Measurements from ENCODE around the gene TEX2.

The TEX2 gene

GRCh38 chr17:64115043-64115698 lies 147.9 kb downstream of the TEX2 start:
- Histone ChIP-seq H3K27ac (ENCODE audit: low read length) (no peak overlapping the region), H3K4me1 (ENCODE audit: control insufficient read depth in 1 of 2, insufficient read depth in 2 of 2, low read length in 2 of 2) (peaks cover 9 to 10% of the 10 kb centered on the region in 2 donors), H3K4me3 (ENCODE audit: low read depth in 1 of 2, low read length in 2 of 2) (no peak overlapping the region)

GRCh38 chr17:64113006-64113405 lies 150.1 kb downstream of the TEX2 start:
- H3K4me1 ChIP-seq (ENCODE audit: control insufficient read depth in 1 of 2, insufficient read depth in 2 of 2, low read length in 2 of 2), result peaks cover 0 to 4% of the 10 kb centered on the region in 2 donors
- H3K9me3 ChIP-seq (ENCODE audit: control insufficient read depth in 1 of 2, low read length in 2 of 2), result no peaks in the 10 kb centered on the region
- no peak overlapping the region for H3K4me3 ChIP-seq (ENCODE audit: low read depth in 1 of 2, low read length in 2 of 2)
- H3K27me3 ChIP-seq (ENCODE audit: low read depth, low read length), result no peaks in the 10 kb centered on the region
- no peak overlapping the region for H3K27ac ChIP-seq (ENCODE audit: low read length)
- no peaks in the 10 kb centered on the region for H3K36me3 ChIP-seq (ENCODE audit: control insufficient read depth in 1 of 2, insufficient read depth in 2 of 2, low read length in 2 of 2)

More at GRCh38 chr17:64115043-64115698, 147.9 kb downstream of the TEX2 start:
- Histone ChIP-seq H3K27me3 (ENCODE audit: low read depth, low read length) (no peaks in the 10 kb centered on the region), H3K36me3 (ENCODE audit: control insufficient read depth in 1 of 2, insufficient read depth in 2 of 2, low read length in 2 of 2) (no peaks in the 10 kb centered on the region), H3K9me3 (ENCODE audit: control insufficient read depth in 1 of 2, low read length in 2 of 2) (no peaks in the 10 kb centered on the region)

DNA sequence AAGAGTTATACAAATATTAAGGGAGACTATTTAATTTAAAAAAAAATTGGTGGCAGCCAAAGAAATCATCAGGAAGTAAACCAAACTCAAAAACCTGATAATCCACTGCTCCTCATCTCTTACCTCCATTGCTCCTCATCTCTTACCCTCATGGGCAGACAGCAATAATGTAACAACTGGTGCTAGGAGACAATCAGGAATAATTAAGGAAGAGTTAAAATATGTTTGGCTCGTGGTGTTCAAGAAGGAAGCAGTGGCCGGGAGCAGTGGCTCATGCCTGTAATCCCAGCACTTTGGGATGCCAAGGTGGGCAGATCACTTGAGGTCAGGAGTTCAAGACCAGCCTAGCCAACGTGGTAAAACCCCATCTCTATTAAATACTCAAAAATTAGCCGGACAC lies 151.2 kb downstream of the TEX2 start:
- no peaks in the 10 kb centered on the region for H3K36me3 ChIP-seq (ENCODE audit: control insufficient read depth in 1 of 2, insufficient read depth in 2 of 2, low read length in 2 of 2)
- H3K4me3 ChIP-seq (ENCODE audit: low read depth in 1 of 2, low read length in 2 of 2), result no peak overlapping the region
- H3K27ac ChIP-seq (ENCODE audit: low read length), result no peak overlapping the region
- no peaks in the 10 kb centered on the region for H3K4me1 ChIP-seq (ENCODE audit: control insufficient read depth in 1 of 2, insufficient read depth in 2 of 2, low read length in 2 of 2)
- no peaks in the 10 kb centered on the region for H3K27me3 ChIP-seq (ENCODE audit: low read depth, low read length)
- H3K9me3 ChIP-seq (ENCODE audit: control insufficient read depth in 1 of 2, low read length in 2 of 2), result no peaks in the 10 kb centered on the region

DNA sequence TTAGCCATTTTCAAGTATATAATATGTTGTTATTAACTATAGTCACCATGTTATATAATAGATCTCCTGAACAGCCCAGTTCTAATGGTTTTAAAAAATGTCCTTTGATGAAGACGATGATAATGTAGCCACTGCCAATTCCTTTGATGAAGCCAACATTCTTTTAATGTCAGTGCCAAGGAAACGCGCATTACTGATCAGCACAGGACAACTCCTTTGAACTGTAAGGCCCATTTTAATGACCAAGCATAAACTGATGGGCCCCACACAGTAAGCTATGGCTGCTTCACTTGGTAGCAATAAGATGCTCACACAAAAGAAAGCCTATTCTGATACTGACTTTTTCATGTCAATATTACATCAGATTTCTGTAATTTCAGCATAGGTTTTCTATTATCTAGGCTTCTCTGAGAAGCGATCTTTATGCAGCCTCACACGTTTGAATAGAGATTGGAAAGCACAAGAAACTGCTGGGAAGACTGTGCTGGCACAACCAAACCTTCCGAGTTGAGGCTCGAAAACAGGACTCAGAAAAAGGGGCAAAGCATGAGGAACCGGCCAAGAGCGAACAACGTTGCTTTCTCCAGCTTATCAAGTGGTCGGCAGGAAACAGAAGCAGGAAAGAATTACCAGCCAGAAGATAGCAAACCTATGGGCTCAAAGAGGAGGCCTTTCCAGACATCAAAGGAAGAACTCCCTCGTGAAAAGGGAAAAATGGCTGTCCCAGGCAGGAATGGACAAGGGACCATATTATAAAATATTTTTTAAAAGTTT lies 152.5 kb downstream of the TEX2 start:
- Histone ChIP-seq H3K36me3 (ENCODE audit: control insufficient read depth in 1 of 2, insufficient read depth in 2 of 2, low read length in 2 of 2) (no peaks in the 10 kb centered on the region), H3K4me1 (ENCODE audit: control insufficient read depth in 1 of 2, insufficient read depth in 2 of 2, low read length in 2 of 2) (no peaks in the 10 kb centered on the region), H3K27me3 (ENCODE audit: low read depth, low read length) (no peaks in the 10 kb centered on the region)

GRCh38 chr17:64109400-64109799 lies 153.7 kb downstream of the TEX2 start:
- H3K4me3 ChIP-seq (ENCODE audit: low read depth in 1 of 2, low read length in 2 of 2), result no peak overlapping the region
- no peaks in the 10 kb centered on the region for H3K4me1 ChIP-seq (ENCODE audit: control insufficient read depth in 1 of 2, insufficient read depth in 2 of 2, low read length in 2 of 2)
- no peak overlapping the region for H3K27ac ChIP-seq (ENCODE audit: low read length)
- no peaks in the 10 kb centered on the region for H3K9me3 ChIP-seq (ENCODE audit: control insufficient read depth in 1 of 2, low read length in 2 of 2)
- H3K27me3 ChIP-seq (ENCODE audit: low read depth, low read length), result no peaks in the 10 kb centered on the region
- no peaks in the 10 kb centered on the region for H3K36me3 ChIP-seq (ENCODE audit: control insufficient read depth in 1 of 2, insufficient read depth in 2 of 2, low read length in 2 of 2)

More for the DNA sequence above, 152.5 kb downstream of the TEX2 start:
- H3K4me3 ChIP-seq (ENCODE audit: low read depth in 1 of 2, low read length in 2 of 2), result no peak overlapping the region
- H3K27ac ChIP-seq (ENCODE audit: low read length), result no peak overlapping the region
- H3K9me3 ChIP-seq (ENCODE audit: control insufficient read depth in 1 of 2, low read length in 2 of 2), result no peaks in the 10 kb centered on the region

GRCh38 chr17:64107500-64108236 lies 155.4 kb downstream of the TEX2 start:
- Histone ChIP-seq H3K27me3 (ENCODE audit: low read depth, low read length) (no peaks in the 10 kb centered on the region), H3K27ac (ENCODE audit: low read length) (no peak overlapping the region), H3K4me1 (ENCODE audit: control insufficient read depth in 1 of 2, insufficient read depth in 2 of 2, low read length in 2 of 2) (no peaks in the 10 kb centered on the region), H3K4me3 (ENCODE audit: low read depth in 1 of 2, low read length in 2 of 2) (no peak overlapping the region), H3K36me3 (ENCODE audit: control insufficient read depth in 1 of 2, insufficient read depth in 2 of 2, low read length in 2 of 2) (no peaks in the 10 kb centered on the region), H3K9me3 (ENCODE audit: control insufficient read depth in 1 of 2, low read length in 2 of 2) (no peaks in the 10 kb centered on the region)

GRCh38 chr17:64106918-64107317 lies 156.1 kb downstream of the TEX2 start:
- Histone ChIP-seq H3K4me3 (ENCODE audit: low read depth in 1 of 2, low read length in 2 of 2) (no peak overlapping the region), H3K27me3 (ENCODE audit: low read depth, low read length) (no peaks in the 10 kb centered on the region), H3K4me1 (ENCODE audit: control insufficient read depth in 1 of 2, insufficient read depth in 2 of 2, low read length in 2 of 2) (no peaks in the 10 kb centered on the region), H3K27ac (ENCODE audit: low read length) (no peak overlapping the region), H3K9me3 (ENCODE audit: control insufficient read depth in 1 of 2, low read length in 2 of 2) (no peaks in the 10 kb centered on the region), H3K36me3 (ENCODE audit: control insufficient read depth in 1 of 2, insufficient read depth in 2 of 2, low read length in 2 of 2) (no peaks in the 10 kb centered on the region)

DNA sequence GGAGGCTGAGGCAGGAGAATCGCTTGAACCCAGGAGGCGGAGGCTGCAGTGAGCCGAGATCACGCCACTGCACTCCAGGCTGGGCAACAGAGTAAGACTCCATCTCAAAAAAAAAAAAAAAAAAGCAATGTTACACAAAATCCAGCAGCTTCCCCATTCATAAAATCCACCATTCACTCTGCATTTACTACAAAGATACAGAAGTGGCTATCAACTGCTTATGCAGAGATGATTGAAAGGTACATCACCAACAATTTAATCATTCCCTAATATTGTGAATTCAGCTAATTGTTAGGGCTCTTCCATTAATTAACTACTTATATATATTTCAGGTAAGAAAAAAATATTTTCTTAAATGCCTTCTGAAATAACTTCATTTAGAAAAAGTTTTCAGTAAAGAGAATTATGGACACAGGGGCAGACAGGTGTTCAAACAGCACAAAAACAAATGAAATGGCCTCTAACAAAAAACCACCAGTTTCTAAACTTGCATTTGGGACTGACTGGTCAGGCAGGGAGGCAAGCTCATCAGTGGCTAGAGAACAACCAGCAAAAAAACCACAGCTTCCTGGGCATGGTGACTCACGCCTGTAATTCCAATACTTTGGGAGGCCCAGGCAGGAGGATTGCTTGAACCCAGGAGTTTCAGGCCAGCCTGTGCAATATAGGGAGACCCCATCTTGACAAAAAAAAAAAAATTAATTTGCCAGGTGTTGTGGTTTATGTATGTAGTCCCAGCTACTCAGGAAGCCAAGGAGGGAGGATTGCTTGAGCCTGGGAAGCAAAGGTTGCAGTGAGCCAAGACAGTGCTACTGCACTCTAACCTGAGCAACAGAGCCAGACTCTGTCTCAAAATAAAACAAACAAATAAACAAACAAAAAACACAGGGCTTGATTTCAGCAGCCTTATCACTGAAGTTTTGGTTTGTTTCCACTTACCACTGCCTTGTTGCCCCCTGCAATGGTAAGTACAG lies 159.4 kb downstream of the TEX2 start:
- Histone ChIP-seq H3K4me1 (ENCODE audit: control insufficient read depth in 1 of 2, insufficient read depth in 2 of 2, low read length in 2 of 2) (no peaks in the 10 kb centered on the region), H3K27ac (ENCODE audit: low read length) (no peak overlapping the region), H3K27me3 (ENCODE audit: low read depth, low read length) (no peaks in the 10 kb centered on the region), H3K36me3 (ENCODE audit: control insufficient read depth in 1 of 2, insufficient read depth in 2 of 2, low read length in 2 of 2) (no peaks in the 10 kb centered on the region), H3K4me3 (ENCODE audit: low read depth in 1 of 2, low read length in 2 of 2) (no peak overlapping the region), H3K9me3 (ENCODE audit: control insufficient read depth in 1 of 2, low read length in 2 of 2) (no peaks in the 10 kb centered on the region)

DNA sequence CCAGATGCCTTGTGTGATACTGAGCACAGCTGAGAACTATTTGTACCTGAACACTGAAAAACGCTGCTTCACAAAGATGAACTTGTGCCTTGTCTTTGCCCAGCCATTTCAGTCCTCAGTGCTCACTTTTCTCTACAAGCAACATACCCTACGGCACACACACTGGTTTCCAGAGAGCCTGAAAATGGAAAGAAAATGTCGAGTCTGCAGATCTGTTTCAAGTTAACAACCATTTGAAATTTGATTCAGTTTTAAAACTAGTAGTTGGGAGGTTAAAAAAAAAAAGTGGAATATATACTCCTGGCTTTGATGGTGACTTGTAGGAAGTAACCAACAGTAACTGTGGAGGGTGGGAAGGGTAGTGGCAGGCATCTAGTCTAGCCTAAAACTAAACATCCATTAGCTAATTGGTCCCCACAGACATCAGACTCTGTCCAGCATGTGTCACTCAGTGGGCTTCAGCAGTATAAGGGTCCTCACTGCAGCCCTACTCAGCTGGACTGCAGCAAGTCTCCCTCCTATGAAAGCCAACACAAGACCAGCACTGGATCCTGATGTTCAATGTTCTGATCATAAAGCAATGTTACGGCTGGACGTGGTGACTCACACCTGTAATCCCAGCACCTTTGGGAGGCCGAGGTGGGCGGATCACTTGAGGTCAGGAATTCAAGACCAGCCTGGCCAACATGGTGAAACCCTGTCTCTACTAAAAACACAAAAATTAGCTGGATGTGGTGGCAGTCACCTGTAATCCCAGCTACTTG lies 160.3 kb downstream of the TEX2 start:
- Histone ChIP-seq H3K27me3 (ENCODE audit: low read depth, low read length) (no peaks in the 10 kb centered on the region), H3K36me3 (ENCODE audit: control insufficient read depth in 1 of 2, insufficient read depth in 2 of 2, low read length in 2 of 2) (no peaks in the 10 kb centered on the region), H3K27ac (ENCODE audit: low read length) (no peak overlapping the region), H3K9me3 (ENCODE audit: control insufficient read depth in 1 of 2, low read length in 2 of 2) (no peaks in the 10 kb centered on the region), H3K4me3 (ENCODE audit: low read depth in 1 of 2, low read length in 2 of 2) (no peak overlapping the region), H3K4me1 (ENCODE audit: control insufficient read depth in 1 of 2, insufficient read depth in 2 of 2, low read length in 2 of 2) (no peaks in the 10 kb centered on the region)

DNA sequence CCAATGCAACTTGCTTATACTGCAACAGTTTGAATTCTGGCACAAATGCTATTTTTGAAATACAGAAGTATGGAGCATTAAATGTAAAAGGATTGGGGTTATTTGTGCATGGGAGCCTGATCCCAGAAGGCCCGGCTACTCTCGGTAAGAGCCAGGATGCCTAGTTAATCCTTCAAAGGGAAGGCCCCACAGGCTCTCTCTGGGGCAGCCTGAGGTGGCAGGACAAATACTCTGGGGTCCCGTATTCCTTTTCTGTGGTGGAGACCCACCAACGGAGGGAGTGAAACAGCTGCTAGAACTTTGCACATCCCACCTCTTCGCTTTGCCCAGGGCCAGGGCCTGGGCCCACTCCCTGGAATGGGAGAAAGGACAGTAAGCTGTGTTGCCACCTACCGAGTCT lies 163.5 kb downstream of the TEX2 start:
- no peaks in the 10 kb centered on the region for H3K9me3 ChIP-seq (ENCODE audit: control insufficient read depth in 1 of 2, low read length in 2 of 2)
- peaks cover 3 to 5% of the 10 kb centered on the region in 2 donors for H3K4me1 ChIP-seq (ENCODE audit: control insufficient read depth in 1 of 2, insufficient read depth in 2 of 2, low read length in 2 of 2)
- no peak overlapping the region for H3K4me3 ChIP-seq (ENCODE audit: low read depth in 1 of 2, low read length in 2 of 2)
- H3K27ac ChIP-seq (ENCODE audit: low read length), result no peak overlapping the region
- peaks cover 7 to 9% of the 10 kb centered on the region in 2 donors for H3K36me3 ChIP-seq (ENCODE audit: control insufficient read depth in 1 of 2, insufficient read depth in 2 of 2, low read length in 2 of 2)
- no peaks in the 10 kb centered on the region for H3K27me3 ChIP-seq (ENCODE audit: low read depth, low read length)
